GM19395 (cell line): ENCODE measurements around the gene VCY1B.
"Not testable (repeated sequence)": the region's sequence is repeated elsewhere in the genome, so short reads cannot be mapped to it uniquely, and the experiment has no call there.

Experiments used
- ATAC-seq: cut with Tn5 transposase; IDR thresholded peaks from one replicate; pipeline ENCODE4 v1.9.1; 2021; ENCODE audit warnings: mild to moderate bottlenecking, moderate library complexity; ENCODE audit not compliant: unreplicated experiment

Gene VCY1B

GRCh38 chrY:14055927-14056326, at the start of gene VCY1B:
TSS of gene VCY1B (plus strand) at chrY:14056227. CDS start at chrY:14056290, 63 bp downstream.
- not testable (repeated sequence) for ATAC-seq

- ATAC-seq = not testable (repeated sequence)
These were observed 44.1 kb upstream of the VCY1B start for GRCh38 chrY:14011916-14012315.

GRCh38 chrY:14030395-14030794, 25.6 kb upstream of the VCY1B start:
- ATAC-seq = not testable (repeated sequence)

GRCh38 chrY:14085877-14086276, 29.9 kb downstream of the VCY1B start:
- no peak for ATAC-seq
